EL (cell line): ENCODE data around the gene DCUN1D2.
A peak's percentile ranks its signal among the peaks of the same experiment; 100 is the strongest.
"Not testable (repeated sequence)": the region's sequence is repeated elsewhere in the genome, so short reads cannot be mapped to it uniquely, and the experiment has no call there.

Experiments
- DNase-seq: peaks from one replicate; pipeline ENCODE4 v3.0.0-alpha.2; 2016

The DCUN1D2 gene

GRCh38 chr13:113461022-113461751, 29.3 kb downstream of the DCUN1D2 start:
- no peak for DNase-seq

- no peak for DNase-seq
Observed at GRCh38 chr13:113460599-113460998, 29.9 kb downstream of the DCUN1D2 start.

GRCh38 chr13:113460064-113460555, 30.4 kb downstream of the DCUN1D2 start:
- DNase-seq, result no peak

- peak; percentile 13 for DNase-seq
Observed at GRCh38 chr13:113458253-113459065, 32.1 kb downstream of the DCUN1D2 start.

GRCh38 chr13:113457510-113457909, 33.0 kb downstream of the DCUN1D2 start:
- no peak for DNase-seq

- no peak for DNase-seq
Observed at GRCh38 chr13:113456116-113456702, 34.3 kb downstream of the DCUN1D2 start.

- DNase-seq, result no peak
Observed at GRCh38 chr13:113455384-113455783, 35.1 kb downstream of the DCUN1D2 start.

GRCh38 chr13:113454936-113455335, 35.6 kb downstream of the DCUN1D2 start:
- no peak for DNase-seq

GRCh38 chr13:113452942-113453901, 37.3 kb downstream of the DCUN1D2 start, which contains the start of gene ADPRHL1:
ADPRHL1 (minus strand) TSS chr13:113453488; CDS start chr13:113453437, 51 bp downstream.
- DNase-seq, result no peak

- no peak for DNase-seq
Observed at GRCh38 chr13:113452466-113452865, 38.0 kb downstream of the DCUN1D2 start.

- no peak for DNase-seq
Observed at GRCh38 chr13:113451951-113452421, 38.5 kb downstream of the DCUN1D2 start.

- not testable (repeated sequence) for DNase-seq
Observed at GRCh38 chr13:113450861-113451620, 39.5 kb downstream of the DCUN1D2 start.

GRCh38 chr13:113450348-113450744, 40.2 kb downstream of the DCUN1D2 start:
- not testable (repeated sequence) for DNase-seq

- no peak for DNase-seq
Observed at GRCh38 chr13:113449693-113450347, 40.7 kb downstream of the DCUN1D2 start.

GRCh38 chr13:113448885-113449692, 41.4 kb downstream of the DCUN1D2 start:
- no peak for DNase-seq

GRCh38 chr13:113448545-113448884, 42.0 kb downstream of the DCUN1D2 start:
- DNase-seq, result no peak

GRCh38 chr13:113447596-113447995, 42.9 kb downstream of the DCUN1D2 start:
- no peak for DNase-seq

- DNase-seq, result no peak
Observed at GRCh38 chr13:113446488-113446854, 44.0 kb downstream of the DCUN1D2 start.

GRCh38 chr13:113445791-113446487, 44.6 kb downstream of the DCUN1D2 start:
- no peak for DNase-seq
